Stimulated activated effector memory CD8-positive, alpha-beta T cell treated with anti-CD3 and anti-CD28 coated beads, Interleukin-12 subunit alpha, Interleukin-12 subunit beta, amount 100 ng/mL, for 72 hours (primary cell): ENCODE measurements around the gene ARL10.

Experiments used
- ATAC-seq: fragments of 150-1000 bp; cut with Tn5 transposase; 2 replicates; pipeline ENCODE4 v1.10.0; 2021
- DNase-seq, 2 donors: peaks; one replicate each; pipeline ENCODE4 v3.0.0; 2021 to 2022; ENCODE audit warnings: low spot score in 2 of 2
- H3K27ac Mint-ChIP-seq: one replicate; pipeline ENCODE4 v1.8.0; 2022; ENCODE audit warnings: mild to moderate bottlenecking, mixed read lengths
- H3K36me3 Mint-ChIP-seq: one replicate; pipeline ENCODE4 v1.8.0; 2022; ENCODE audit warnings: mild to moderate bottlenecking, mixed read lengths
- H3K4me1 Mint-ChIP-seq: one replicate; pipeline ENCODE4 v1.8.0; 2022; ENCODE audit warnings: mixed read lengths
- H3K4me3 Mint-ChIP-seq: one replicate; pipeline ENCODE4 v1.8.0; 2022; ENCODE audit warnings: mild to moderate bottlenecking, mixed read lengths
- H3K9me3 Mint-ChIP-seq: one replicate; pipeline ENCODE4 v1.8.0; 2022; ENCODE audit warnings: mixed read lengths

ARL10 gene

GRCh38 chr5:176426876-176427275, 61.6 kb downstream of the ARL10 start:
- DNase-seq = no peak
- no peaks in the 10 kb centered on the region for H3K9me3 Mint-ChIP-seq
- ATAC-seq = no peak
- no peaks in the 10 kb centered on the region for H3K36me3 Mint-ChIP-seq
- H3K4me1 Mint-ChIP-seq = peaks cover 9% of the 10 kb centered on the region
- H3K4me3 Mint-ChIP-seq = no peak overlapping the region
- no peak overlapping the region for H3K27ac Mint-ChIP-seq

GRCh38 chr5:176427971-176428370, 62.7 kb downstream of the ARL10 start:
- no peak for ATAC-seq
- Mint-ChIP-seq H3K27ac (no peak overlapping the region), H3K36me3 (no peaks in the 10 kb centered on the region), H3K4me3 (no peak overlapping the region), H3K9me3 (no peaks in the 10 kb centered on the region), H3K4me1 (peaks cover 9% of the 10 kb centered on the region)
- no peak for DNase-seq

GRCh38 chr5:176429972-176430371, 64.7 kb downstream of the ARL10 start:
- peak overlapping the region; percentile 4 for H3K27ac Mint-ChIP-seq

More at GRCh38 chr5:176429972-176430371, 64.7 kb downstream of the ARL10 start:
- H3K9me3 Mint-ChIP-seq = no peaks in the 10 kb centered on the region
- no peak for ATAC-seq
- no peaks in the 10 kb centered on the region for H3K36me3 Mint-ChIP-seq
- no peak for DNase-seq
- H3K4me3 Mint-ChIP-seq = no peak overlapping the region
- H3K4me1 Mint-ChIP-seq = peaks cover 9% of the 10 kb centered on the region
